GM18502 (cell line): Measurements from ENCODE around the gene BCAS3.

Experiments
- ATAC-seq: cut with Tn5 transposase; IDR thresholded peaks from one replicate; pipeline ENCODE4 v1.9.1; 2021; ENCODE audit warnings: mild to moderate bottlenecking; ENCODE audit not compliant: unreplicated experiment, poor library complexity

The BCAS3 gene

DNA sequence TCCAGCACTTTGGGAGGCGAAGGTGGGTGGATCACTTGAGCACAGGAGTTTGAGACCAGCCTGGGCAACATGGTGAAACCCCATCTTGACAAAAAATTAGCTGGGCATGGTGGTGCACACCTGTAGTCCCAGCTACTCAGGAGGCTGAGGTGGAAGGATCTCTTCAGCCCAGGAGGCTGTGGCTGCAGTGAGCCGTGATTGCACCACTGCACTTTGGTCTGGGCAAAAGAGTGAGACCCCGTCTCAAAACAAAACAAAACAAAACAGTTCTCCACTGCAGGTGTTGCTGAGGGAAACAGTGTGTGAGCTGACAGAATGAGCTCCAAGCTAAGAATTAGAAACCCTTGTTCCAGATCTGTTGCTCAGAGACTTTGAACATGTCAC, 686.8 kb downstream of the BCAS3 start:
- no peak for ATAC-seq

DNA sequence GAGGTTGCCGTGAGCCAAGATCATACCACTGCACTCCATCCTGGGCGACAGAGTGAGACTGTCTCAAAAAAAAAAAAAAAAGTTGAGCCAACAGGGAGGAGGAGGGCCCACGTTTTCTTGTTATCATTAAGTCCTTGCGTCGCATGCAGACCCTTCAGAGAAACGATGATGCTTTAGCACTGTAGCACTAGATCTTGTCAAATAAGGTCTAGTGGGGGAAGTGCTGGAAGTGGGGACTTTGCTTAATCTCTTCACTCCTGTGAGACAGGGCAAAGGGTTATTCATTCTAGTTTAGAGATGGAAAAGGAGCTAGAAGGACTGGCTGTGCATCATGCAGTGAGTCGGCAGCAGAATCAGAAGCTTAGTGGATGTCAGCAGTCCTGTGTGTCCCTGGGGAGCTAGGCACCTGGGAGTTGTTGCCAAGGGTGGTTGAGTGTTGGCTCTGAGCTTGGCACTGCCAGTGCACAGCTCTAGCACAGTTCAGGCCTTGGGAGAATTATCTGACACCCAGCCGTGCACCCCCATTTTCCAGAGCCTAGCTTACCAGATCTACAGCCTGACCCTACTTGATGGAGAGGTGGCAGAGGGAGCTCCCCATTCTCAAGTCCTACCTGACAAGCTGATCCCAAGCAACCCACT, 688.5 kb downstream of the BCAS3 start:
- no peak for ATAC-seq

DNA sequence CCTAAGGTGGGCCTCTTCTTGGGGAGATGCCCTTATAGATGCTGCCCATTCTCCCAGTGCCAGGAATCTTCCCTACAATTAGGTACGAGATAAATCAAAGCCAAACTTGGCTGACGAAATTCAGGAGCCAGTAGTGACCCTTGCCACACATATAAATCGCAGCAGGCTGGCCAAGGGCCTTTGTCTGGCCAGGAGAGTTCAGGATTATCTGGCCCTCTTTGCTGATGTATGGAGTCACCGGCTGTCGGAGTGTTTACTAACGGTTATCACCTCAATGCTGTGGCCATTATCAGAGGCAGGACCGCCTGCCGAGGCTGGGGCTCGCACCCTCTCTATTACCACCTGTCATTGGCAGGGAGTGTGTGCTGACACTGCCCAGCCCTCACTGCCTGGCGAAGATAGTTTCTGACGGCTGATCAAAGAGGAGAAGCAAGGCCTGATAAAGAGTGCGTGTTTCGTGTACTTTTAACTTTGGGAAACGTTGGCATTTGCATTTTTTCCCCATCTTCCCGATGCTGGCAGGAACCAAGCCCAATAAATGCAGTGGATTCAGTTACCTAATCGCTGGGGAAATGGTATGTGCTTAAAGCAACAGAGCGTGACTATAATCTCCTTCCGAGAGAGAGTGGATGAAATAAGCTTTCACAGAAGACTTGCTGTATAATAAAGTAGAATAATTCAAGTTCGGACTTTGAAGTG, 689.2 kb downstream of the BCAS3 start:
- no peak for ATAC-seq

DNA sequence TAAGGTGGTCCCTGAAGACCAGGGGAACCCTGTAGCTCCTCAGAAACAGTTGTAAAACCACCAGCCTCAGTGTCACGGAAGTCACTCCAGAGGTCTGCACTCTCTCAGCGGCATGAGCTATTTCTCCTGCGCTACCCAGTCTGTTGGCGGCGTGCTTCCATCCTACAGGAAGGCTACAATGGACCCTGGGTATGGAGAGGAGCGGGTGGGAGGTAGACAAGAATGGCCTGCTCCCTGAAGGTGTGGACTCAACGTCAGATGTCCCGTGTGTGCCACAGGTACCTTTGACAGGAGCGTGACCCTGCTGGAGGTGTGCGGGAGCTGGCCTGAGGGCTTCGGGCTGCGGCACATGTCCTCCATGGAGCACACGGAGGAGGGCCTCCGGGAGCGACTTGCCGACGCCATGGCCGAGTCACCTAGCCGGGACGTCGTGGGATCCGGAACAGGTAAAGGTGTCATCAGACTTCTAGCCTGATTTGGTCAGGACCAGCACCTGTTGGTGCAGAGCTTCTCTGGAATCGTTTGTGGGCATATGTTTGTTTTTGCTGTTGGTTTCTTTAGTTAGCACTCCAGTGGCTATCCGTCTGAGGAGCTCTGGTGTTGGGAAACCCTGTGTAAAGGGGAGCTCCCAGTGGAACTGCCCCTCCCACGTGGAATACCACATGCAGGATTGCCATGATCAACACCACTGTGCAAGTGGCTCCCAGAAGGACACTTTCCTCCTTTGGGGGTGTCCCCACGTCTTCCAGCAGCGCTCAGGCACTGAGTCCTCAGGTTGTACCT, 690.6 kb downstream of the BCAS3 start:
- ATAC-seq, result no peak

DNA sequence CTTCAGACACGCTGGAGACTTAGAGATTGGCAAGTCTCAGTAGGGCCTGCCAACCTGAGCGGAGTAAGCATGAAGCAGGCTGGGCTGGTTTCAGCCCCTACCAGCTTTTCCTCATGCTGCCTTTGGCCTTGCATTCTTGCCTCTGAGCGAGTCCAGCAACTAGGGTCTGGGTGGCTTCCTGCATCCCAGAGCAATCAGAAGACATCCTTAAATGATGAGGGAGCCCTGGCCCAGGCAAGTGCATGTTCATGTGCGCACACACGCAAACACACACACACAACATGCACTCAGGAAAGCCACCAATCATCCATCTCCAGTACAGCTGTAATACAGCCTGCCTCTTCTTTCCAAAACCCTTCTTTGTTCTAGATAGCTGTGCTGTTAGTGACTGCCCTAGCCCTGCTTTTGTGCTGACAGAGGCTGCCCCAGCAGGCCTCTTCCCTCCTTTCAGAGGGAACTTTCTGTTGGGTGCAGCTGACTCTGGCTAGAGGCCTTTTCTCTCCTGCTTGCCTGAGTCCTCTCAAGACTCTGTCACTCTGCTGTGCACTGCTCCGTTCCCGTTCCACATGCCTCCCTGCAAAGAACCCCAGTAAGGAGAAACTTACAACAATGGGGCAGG, 691.3 kb downstream of the BCAS3 start:
- no peak for ATAC-seq

DNA sequence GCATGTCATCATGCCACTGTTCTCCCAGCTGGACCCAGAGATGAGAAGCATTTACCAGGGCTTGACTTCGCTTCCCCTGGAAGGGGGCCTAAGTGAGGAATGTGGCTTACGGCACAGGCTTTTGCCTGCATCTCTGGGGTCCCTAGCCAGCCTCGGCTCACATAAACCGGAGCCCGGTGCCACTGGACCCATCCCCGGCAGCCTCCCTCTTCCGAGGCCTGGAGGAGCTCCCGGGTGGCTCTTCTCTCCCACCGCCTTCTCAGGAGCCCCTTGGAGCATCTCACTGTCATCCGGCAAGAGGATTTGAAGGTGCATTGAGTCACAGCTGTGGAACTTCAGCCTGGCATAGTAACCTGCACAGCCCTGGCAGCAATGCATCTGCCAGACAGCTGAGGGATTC, 692.1 kb downstream of the BCAS3 start:
- ATAC-seq, result no peak

DNA sequence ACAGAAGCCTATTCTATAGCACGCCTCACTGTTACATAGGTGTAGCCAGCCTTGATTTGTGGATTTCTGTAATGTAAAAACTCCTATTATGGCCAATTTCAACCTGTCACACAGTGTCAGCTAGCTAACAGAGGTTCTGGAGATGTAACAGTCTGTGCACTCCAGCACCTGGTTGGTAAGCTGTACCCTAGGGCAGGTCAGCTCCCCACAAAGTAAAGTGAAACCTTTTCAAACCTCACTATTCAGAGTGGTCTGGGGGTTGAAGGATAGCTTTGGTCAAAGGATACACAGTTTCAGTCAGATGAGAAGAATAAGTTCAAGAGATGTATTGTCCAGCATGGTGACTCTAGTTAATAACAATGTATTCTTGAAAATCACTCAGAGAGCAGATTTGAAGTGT, 693.5 kb downstream of the BCAS3 start:
- no peak for ATAC-seq

DNA sequence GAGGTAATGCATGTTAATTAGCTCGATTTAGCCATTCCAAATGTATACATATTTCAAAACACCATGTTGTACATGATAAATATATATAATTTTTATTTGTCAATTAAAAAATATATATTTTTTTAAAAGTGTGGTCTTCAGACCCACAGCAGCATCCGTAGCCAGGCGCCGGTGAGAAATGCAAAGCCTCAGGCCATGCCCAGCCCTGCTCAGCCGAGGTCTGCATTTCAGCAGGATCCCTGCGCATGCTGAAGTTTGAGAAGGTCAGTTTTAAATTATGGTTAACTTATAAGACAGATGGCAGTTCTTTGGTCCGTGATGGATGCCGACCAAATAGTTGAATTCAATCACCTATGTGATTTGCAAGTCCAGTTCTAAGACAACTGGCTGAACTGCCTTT, 694.0 kb downstream of the BCAS3 start:
- no peak for ATAC-seq

DNA sequence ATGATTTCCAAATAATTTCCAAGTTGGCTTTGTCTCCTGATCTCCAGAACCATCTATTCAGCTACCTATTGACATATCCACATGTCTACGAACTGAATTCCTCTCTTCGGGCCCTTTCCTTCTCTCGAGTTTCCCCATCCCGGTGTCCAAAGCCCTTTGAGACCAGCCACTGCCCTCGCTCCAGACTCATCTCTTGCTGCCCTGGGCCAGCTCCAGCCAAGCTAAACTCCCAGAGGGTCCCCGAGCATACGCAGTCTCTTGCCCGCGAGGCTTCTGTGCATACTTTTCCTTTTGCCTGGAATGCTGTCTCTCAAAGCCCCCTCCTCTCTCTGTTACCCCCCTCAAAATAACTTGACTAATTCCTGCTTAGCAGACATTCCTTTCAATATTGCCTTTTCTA, 694.8 kb downstream of the BCAS3 start:
- no peak for ATAC-seq

DNA sequence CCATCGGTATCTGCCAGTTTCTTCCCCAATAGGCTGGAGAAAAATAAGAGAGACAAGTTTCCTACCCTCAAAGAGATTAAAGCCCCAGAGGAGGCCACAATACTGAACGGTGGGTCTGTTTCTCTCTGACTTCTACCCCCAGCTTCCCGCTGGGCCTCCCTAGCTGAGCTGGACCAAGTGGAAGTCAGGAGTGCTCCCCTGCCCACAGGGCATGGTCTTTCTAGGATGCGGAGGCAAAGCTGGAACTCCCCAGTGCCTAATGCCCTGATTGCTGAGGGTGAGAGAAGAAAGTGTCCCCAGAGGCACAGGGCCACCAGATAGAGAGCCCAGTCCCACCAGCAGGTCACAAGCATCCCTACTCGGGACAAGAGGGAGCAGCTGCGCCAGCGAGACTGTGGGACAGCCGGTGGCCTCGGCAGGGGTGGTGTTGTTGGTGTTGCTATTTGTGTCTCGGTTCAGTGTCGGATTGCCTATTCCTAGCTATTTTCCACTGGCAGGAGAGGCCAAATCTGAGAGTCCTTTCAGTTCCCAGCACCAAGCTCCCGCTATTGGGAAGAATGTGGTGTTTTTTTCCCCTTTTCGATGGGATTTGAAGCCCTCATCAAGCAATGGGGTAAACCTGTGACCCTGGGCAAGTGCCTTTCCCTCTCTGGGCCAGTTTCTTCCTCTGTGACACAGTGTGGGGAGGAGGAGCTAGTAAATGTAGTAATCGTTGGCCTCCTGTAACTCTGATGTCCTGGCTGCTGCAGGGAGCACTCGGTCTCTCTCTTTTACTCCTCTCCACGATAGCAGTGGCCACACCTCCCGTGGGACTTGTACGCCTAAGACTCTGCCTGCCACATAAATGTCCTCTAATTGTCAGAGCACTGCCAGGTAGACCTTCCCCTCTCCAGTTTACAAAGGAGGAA, 699.5 kb downstream of the BCAS3 start:
- ATAC-seq, result no peak

DNA sequence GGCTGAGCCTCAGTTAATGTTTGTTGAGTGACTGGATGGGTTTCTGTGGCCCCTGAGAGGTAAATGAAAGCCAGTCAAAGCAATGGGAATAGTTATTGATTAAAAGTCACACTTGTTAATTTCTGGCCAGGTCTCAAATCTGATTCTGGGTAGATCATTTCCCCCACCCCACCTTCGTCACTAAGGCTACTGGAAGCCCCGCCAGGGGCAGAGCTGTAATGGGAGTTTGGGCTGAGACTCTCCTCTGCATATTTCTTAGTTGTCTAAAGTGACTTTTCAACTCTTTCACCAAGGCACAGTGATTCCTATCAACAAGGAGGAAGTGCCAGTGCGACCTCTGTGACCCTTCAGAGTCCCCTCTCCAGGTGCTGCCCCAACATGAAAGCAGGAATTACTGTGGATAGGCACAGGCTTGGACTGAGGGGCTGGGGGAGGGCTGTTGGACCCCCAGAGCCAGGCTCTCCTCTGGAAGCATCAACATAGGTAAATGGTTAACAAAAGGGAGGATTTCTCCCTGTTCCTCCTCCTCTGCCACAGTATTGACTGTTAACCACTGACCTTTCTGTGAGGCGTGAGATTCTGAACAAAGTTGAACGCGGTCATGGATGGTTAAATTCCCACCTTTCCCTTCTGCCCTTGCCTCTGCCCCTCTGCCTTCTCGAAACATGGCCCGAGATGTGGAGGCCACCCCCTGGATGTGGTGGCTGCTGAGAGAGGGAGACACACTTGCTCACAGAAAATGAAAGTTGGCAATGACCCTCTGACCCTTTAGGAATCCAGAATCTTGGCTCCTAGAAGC, 701.2 kb downstream of the BCAS3 start:
- ATAC-seq, result no peak

DNA sequence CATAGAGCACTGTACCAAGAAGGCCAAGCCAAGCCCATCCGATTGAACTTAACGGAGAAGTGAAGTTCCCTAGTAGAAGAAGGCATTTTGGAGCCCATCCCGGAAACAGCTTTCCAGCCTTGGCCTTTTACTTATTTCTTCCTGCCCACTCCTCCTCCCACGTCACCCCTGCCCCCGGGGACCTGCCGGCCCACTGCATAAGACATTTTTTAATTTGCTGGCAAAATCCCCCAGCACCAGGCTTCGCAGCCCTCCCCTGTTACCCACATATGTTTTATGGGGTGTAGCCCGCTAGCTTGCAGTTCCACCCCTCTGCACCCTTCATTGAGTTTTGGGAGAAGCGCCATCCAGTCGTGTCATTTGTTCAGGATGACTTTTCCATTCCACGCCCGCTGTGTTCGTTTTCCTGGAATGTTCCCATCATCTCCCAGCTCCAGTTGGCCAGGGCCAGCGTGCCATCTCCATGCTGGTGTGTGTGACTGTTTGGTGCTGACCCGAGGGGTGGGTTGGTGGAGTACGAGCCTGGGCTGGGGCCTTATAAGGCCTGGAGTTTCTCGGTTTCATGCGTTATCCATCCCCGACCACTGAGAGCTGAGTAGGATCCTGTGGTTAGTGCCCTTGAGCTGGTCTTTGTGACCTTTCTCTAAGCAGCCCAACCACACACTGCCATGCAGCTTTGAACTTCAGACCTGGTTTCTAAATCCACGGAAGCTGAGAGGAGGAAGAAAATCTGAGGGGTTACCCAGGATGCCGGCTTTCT, 702.0 kb downstream of the BCAS3 start:
- no peak for ATAC-seq

DNA sequence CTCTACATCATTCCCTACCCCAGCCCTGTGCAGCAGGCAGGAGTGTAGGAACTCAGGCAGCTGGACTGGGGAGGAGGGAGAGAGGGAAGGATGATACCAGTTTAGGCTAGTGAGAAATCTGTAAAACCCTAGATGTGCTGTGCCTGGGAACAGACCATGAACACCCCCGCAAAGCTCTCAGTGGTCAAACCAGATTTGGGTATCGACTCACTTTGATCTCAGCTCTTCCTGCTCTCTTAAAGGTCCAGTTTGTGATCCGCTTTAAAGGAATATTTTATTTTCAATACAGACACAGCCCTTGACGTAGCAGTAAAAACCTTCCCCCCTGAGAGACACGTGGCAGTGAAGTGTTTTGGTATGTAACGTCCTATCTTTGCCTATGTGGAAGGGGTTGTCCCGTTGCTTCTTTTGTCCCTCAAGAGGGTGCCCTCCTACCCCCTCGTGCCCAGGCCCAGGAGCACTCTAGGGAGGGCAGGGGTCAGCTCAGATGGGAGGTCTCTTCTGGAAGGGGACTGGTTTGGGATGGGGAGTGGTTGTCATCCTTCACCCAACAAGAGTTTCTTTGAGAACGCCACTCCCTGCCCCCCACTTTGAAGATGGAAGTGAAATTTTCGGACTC, 702.7 kb downstream of the BCAS3 start:
- no peak for ATAC-seq

DNA sequence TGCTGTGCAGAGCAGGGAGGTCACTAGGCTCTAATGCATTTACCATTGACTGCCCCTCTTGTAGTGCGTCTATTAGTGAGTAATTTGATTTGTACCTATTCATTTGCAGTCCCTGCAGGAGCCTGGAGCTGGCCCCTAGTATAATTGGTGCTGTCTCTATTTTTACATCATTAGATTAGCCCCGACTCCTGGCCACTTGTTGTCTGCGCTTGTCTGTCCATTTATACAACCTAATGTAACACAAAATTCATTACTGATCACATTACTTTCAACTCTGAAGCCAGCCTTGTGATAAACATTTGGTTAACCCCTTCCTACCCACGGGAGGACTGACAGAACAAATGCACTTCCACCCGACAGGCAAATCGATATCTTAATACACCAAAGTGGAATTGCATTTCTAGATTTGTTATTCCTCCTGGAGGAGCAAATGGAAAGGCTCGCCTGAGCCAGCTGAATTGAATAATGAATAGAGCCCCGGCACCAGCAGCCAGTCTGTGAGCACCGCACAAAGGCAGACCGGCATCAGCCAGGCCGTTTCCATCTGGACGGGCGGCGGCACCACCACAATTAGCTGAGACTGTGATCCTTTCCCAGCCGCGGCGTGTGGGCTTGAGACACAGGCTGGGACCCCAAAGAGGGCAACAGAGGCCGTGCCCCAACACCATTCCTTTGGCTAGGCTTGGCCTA, 703.3 kb downstream of the BCAS3 start:
- no peak for ATAC-seq

DNA sequence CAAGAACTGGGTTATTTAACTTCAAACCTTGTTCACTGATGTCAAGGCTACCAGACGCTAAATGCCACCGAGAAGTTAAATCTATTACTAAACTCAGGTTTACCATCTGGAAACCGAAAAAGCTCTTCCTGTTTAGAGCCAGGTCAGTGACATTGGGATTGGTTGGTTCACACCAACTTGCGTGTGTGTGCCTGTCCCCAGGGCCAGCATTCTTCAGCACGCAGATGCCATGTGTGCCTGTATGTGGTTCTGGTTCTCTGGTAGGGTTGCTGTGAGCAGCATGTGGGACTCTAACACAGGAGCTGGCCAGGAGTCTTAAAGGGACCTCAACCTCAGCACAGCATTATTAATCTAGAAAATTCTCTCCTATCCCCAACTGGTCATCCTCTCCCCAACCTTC, 703.9 kb downstream of the BCAS3 start:
- no peak for ATAC-seq

DNA sequence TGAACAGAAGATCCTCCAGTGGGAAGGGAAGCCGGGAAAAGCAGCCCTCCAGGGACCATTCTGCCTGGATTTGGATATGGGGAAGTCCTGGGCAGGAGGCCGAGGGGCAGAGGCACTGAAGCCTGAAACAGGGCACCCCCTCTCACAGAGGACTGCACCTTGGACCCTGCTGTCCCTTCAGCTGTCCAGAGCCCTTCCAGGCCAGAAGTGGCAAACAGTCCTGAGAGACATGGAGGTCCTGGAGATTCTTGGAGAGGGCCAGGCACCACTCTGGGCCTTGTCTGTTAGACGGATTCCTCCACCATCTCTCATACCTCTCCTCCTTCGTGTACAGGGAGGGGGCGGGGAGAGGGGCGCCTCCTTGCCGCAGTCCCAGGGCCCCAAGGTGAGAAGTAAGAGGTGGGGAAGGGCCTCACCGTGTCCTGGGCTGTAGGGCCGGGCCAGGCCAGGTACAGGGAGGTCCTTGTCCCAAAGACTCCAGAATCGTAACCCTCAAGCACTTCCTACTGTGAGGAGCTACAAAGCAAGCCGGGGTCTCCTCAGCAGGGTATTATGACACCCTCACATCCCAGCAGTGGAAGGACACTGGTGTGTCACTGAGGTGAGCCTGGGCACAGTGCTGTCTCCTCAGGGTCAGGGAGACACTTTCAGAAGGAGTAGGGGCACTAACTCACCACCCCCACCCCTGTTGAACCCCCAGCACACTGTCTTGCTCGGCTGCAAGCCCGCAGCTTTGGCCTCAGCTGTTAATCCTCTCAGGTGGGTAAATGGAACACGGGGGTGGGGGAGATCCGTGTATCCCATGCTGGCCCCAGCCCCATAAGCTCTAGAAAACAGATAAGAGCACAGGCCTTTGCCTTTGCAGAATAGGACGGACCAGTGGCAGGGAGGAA, 705.4 kb downstream of the BCAS3 start:
- ATAC-seq, result no peak
